GM15510 (cell line): ENCODE measurements around the gene TMPRSS7.

Experiments
- POLR2A ChIP-seq: IDR thresholded peaks from 3 replicates; pipeline ENCODE4 v1.6.1; 2011; ENCODE audit warnings: borderline replicate concordance; ENCODE audit not compliant: insufficient read length; ENCODE audit errors: extremely low read depth

Gene TMPRSS7

DNA sequence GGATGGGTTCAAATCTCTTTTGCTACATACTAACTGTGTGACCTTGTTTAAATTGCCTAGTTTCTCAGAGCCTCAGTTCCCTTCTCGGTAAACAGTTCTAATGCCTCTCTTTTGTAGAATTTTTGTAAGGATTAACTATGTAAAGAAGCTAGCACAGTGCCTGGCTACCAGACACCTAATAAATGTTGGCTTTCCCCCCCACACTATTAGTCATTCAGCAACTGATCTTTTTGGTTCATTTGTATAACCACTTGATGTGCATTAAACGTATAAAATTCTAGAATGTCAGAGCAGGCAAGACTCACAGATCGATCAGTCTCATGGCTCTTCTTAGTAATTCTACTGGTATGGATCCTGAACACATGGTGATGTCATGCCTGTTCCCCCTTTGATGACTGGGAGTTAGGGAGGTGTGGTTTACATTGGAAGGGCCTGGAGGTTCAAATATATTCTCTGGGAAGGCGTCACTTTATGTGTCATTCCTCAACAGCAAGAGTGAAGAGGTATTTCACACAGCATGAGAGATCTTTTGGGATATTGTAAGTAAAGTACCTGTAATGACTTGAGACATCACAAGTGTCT is 29.4 kb upstream of the TMPRSS7 start:
- no peak for TF ChIP-seq POLR2A

DNA sequence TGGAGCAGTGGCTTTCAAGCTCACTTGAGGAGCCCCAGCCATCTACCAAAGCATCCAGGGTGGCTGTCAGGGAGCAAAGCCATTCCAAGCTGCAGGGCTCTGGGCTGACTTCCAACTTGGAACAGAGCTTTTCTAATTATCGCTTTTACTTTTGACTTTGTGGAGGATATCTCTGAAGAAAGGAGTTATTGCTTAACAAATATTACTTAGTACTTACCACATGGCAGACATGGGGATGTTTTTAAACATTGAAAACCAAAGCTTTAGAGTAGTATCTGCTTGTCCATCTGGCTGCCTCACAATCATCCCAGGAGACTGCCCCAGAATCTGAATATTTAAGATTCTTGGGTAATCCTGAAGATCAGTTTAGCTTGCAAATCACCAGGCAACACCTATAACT is 26.9 kb upstream of the TMPRSS7 start:
- TF ChIP-seq POLR2A, result no peak

DNA sequence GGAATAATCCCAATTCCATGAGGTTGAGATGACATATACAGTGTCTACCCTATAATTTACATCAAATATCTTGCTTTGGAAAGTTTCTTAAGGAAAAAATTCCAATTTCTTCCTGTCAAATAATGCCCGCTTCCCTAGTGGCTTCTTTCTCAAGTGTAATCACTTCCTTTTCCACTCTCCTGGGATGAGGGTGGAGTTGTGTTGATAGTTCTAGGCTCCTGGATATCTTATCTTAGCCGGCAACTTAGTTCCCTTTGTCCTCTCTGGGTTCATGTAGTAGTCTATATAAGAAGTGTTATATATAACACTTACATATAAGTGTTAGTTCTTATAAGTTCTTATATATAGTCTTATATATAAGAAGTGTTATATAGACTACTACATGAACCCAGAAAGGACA is 24.9 kb upstream of the TMPRSS7 start:
- no peak for TF ChIP-seq POLR2A

DNA sequence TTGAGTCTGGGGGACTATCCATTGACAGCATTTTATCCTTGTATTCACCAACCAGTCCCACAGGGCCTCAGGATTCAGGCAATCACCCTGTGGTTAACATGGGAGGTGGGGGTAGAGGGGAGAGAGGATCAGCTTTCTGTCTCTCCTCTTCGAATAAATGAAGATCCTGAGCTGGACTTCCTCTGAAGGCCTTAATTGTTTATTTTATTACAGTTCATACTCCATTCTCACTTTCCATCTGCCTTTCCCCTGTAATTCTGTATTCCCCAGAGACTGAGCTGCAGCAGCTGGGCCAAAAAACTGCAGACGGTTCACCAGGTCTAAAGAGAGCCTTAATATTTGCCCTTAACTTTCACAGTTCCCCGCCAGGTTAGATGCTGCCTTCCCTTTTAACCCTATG is 23.9 kb upstream of the TMPRSS7 start:
- TF ChIP-seq POLR2A, result no peak

DNA sequence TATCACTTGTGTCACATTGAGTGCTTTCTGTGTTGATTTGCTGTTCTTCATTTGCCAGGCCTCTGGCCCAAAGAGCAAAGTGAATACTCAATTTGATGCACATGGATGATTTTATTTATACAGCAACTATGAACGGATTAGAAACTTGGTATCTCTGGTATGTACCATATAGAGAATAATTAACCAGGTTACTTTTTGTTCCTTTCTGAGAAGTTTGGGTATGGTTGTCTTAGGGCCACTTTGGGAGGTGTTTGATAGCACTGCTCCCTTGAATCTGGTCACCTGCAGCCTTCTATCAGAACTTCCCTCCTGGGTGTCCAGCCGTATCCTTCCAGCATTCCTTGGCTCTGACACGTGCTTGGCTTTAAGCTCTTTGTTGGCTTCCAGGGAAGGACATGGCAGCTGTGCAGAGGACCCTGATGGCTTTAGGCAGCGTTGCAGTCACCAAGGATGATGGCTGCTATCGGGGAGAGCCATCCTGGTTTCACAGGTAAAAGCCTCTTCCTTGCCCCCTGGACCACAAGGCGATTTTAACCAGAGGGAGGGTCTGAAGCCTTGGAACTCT is 23.1 kb upstream of the TMPRSS7 start:
- TF ChIP-seq POLR2A, result no peak

DNA sequence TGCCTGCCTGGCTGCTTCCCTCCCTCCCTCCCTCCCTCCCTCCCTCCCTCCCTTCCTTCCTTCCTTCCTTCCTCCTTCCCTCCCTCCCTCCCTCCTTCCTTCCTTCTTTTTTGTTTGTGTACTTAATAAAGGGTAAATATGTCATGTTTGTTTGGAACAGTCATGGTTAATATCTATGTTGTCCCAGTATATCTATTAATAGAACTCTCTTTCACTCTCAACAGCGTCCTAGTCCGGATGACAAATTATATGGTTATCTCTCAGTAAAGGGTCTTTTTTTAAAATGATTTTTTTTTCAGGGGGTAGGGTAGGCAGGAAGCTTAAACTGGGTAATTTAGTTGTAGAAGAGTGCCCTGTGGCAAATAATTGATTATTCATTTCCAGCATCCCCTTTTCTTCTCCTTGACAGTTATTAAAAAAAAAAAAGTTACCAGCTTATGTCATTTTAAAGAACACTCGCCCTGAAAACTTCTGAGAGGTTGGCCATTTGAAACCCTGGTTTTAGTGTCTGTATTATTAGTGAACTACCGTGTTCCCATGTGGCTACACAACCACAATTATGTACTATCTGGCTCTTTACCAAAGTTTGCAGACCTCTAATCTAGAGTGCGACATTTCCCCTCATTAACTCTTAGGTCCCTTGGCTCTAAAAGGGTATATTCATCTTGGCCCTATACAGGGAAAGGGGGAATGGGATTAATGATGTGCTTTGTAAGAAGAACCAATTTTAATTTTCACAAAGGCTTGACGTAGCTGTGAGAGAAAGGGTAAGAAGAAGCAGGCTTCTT is 22.1 kb upstream of the TMPRSS7 start:
- no peak for TF ChIP-seq POLR2A

DNA sequence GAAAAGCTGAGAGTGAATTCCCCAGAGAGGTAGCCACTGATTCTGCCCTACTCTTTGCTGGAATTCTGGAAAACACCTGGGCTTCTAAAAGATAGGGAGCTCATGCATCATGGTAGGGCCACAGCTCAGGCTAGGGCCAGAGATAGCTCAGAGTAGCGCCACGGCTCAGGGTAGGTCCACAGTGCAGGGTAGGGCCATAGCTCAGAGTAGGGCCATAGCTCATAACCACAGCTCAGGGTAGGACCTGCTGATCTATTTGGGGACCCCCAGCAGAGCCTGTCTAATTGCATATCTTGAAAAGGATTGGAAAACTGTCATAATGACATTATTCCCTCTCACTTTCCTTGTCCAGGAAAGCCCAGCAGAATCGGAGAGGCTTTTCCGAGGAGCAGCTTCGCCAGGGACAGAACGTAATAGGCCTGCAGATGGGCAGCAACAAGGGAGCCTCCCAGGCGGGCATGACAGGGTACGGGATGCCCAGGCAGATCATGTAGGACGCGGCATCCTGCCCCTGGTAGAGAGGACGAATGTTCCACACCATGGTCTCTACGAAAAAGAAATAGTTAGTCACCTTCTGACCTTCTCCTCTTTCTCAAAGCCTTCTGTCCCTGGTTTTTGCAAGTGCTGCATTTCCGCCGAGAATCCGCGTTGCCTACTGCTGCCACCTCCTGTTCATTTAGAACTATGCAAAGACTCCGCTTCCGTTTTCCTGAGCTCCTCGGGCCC is 21.3 kb upstream of the TMPRSS7 start:
- no peak for TF ChIP-seq POLR2A

DNA sequence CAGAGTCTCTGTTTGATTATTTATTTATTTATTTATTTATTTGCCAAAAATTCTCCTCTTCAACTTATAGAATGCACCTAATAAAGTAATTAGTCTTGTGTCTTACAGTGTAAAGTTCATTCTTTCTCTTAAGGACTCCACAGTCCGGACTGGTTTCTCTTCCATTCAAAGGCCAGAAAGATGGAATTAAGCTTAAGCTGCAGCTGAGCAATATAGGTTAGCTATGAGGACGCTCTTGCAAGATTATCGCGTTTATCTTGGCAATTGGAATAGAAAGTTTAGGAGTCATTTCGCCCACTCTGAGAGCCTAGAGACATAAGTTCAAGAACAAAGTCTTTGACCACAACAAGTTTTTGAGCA is 20.8 kb upstream of the TMPRSS7 start:
- no peak for TF ChIP-seq POLR2A

DNA sequence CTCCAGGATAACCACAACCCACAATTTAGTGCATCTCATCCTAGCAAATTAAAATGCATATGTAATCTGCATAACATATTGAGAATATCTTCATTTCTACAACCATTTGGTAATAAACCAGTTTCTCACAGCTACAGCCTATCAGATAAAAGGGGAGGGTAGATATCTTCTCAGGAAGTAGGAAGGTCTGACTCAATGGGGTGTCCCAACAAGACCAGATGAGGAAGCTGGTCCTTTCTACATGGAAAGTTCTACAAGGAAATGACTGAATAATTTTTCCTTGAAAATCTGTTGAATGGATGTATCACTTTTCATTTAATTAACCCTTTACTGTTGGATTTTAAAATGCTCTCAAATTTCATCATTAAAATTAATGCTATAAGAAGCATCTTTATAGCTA is 17.4 kb upstream of the TMPRSS7 start:
- TF ChIP-seq POLR2A, result no peak

DNA sequence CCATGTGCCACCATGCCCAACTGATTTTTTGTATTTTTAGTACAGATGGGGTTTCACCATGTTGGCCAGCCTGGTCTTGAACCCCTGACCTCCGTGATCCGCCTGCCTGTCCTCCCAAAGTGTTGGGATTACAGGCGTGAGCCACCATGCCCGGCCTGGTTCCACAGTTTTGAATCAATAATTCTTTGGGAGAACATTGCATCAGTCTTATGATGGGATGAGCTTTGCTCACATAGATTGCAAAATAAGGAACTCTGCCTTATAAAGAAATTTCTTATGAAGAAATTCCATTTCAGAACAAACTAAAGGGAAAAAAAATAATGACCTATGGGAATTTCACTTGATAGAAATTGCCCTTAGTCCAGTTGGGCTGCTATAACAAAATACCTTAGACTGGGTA is 15.8 kb upstream of the TMPRSS7 start:
- TF ChIP-seq POLR2A, result no peak

DNA sequence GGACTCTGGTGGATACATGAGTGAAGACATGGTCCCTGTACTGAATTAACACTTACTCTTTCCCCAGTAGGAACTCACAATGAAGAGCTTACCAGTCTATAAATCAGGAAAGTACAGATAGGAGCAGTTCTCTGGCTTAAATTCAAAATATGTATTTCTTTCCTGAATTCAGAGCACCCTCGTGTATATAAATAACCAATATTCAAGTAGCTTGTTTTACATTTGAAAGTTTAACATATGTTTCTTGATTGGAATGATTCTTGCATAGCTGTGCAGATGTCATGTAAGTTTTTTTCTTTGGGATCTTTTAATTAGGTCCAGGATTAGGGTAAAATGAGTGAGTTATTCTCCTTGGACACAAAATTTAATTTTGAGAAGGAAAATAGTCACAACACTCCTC is 14.8 kb upstream of the TMPRSS7 start:
- TF ChIP-seq POLR2A, result no peak

DNA sequence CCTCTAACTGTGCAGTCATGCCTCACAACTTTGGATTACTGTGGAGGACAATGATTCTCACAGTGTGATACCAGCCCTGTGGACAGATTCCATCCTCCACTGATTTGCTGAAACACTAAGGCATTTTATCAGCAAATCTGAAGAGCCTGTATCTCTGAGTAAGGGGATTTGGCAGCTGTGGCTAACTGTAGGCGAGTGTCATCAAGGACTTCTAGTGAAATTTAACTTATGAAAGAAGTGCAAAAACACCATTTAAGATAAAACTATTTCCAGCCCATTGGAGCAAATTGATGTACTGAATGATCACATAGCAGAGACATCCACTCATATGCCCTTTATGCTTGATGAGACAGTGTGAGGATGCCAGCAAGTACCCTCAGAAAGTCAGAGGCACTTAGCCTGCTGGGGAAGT is 13.9 kb upstream of the TMPRSS7 start:
- TF ChIP-seq POLR2A, result no peak

DNA sequence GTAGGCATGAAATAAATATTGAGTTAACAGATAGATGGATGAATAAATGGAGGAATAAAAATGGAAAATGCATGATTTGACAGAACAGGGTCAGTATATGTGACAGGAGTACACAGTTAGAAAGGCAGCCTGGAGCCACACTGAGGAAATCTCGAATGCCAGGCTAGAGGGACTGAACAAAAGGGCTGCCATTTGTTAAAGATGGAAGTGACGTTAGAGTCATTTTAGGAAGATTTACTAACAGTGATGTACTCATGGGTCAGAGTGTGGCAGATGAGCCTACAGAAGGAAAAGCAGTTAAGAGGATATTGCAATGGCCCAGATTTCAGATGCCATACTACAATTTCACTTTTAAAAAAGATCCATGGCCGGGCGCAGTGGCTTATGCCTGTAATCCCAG is 7.4 kb upstream of the TMPRSS7 start:
- no peak for TF ChIP-seq POLR2A

DNA sequence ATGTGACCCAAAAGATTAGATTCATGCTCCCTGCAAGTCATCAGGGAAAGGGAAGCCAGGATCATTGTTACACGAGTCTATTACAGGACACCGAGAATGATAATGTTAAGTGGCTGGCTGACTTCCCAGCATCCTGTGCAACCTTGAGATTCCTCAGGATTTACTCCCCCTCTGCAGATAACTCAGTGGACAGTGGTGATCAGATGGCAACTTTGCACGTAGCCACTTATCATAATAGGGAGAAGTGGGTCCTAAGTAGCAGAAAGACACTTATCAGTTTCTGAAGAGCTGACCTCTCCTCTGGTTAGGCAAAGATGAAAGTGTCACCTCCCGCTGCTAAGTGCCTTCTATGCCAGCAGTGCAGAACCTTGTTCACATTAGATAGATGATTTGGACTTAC is 6.7 kb upstream of the TMPRSS7 start:
- TF ChIP-seq POLR2A, result no peak

DNA sequence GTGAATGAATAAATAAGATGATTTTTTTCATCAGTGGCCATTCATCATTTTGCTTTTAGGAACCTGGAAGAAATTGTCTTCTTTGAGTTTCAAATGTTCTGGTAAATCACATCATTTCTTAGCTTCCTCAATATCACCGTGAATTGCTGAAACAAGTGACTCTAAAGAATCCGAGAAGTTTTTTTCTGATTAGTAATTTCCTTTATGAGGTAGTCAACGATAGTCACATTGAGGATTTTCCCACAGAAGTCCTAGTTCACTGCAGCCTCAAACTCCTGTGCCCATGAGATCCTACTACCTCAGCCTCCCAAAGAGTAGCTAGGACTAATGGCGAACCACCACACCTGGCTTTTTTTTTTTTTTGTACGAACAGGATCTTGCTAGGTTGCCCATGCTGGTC is 3.6 kb upstream of the TMPRSS7 start:
- no peak for TF ChIP-seq POLR2A
